Liver (tissue), 9 donors: Measurements from ENCODE around the gene PRRT1B. TPM values are rescaled to one million over a fixed set of nuclear protein-coding genes. Genes with fewer than 3 reads are reported as not detected.

Experiments used
- DNase-seq: peaks from one replicate; pipeline ENCODE4 v3.0.0-alpha.2; 2017; ENCODE audit warnings: low spot score
- H3K27ac ChIP-seq, 2 donors: one replicate each; pipeline ENCODE4 v1.7.0; 2013; ENCODE audit warnings: inconsistent platforms in 2 of 2, low read length in 2 of 2, control low read depth in 1 of 2, low read depth in 1 of 2, mild to moderate bottlenecking in 1 of 2
- H3K27me3 ChIP-seq, 4 donors: one replicate each; pipeline versions ENCODE4 v1.6.1 to v1.7.0; 2013; ENCODE audit warnings: low read length in 3 of 4, inconsistent platforms in 1 of 4, mild to moderate bottlenecking in 1 of 4, moderate library complexity in 1 of 4; ENCODE audit not compliant: control insufficient read depth in 4 of 4, insufficient read depth in 4 of 4
- H3K36me3 ChIP-seq, 4 donors: one replicate each; pipeline versions ENCODE4 v1.6.1 to v1.7.0; 2013; ENCODE audit warnings: low read length in 3 of 4, mild to moderate bottlenecking in 3 of 4, low read depth in 1 of 4, moderate library complexity in 1 of 4; ENCODE audit not compliant: control insufficient read depth in 4 of 4, insufficient read depth in 3 of 4
- H3K4me1 ChIP-seq, 4 donors: one replicate each; pipeline versions ENCODE4 v1.6.1 to v1.7.0; 2013; ENCODE audit warnings: low read length in 3 of 4, mild to moderate bottlenecking in 3 of 4, moderate library complexity in 1 of 4; ENCODE audit not compliant: control insufficient read depth in 4 of 4, insufficient read depth in 4 of 4
- H3K4me3 ChIP-seq, 3 donors: one replicate each; pipeline versions ENCODE4 v1.6.1 to v1.7.0; 2013; ENCODE audit warnings: low read length in 3 of 3, control low read depth in 1 of 3, low read depth in 1 of 3, mild to moderate bottlenecking in 1 of 3
- H3K9ac ChIP-seq, 2 donors: one replicate each; pipeline ENCODE4 v1.7.0; 2013; ENCODE audit warnings: low read length in 2 of 2, mild to moderate bottlenecking in 2 of 2, moderate library complexity in 2 of 2, control low read depth in 1 of 2, low read depth in 1 of 2
- H3K9me3 ChIP-seq, 4 donors: one replicate each; pipeline versions ENCODE4 v1.6.1 to v1.7.0; 2013; ENCODE audit warnings: low read length in 3 of 4; ENCODE audit not compliant: control insufficient read depth in 4 of 4
- EGR1 ChIP-seq, 2 donors: IDR thresholded peaks; 2 replicates each; pipeline ENCODE4 v1.6.1; 2016 to 2018; ENCODE audit warnings: antibody characterized with exemption in 2 of 2, low read depth in 2 of 2
- FOXA1 ChIP-seq: IDR thresholded peaks from 2 replicates; pipeline ENCODE4 v1.6.1; 2016; ENCODE audit warnings: antibody characterized with exemption
- FOXA2 ChIP-seq: IDR thresholded peaks from 2 replicates; pipeline ENCODE4 v1.6.1; 2016; ENCODE audit warnings: antibody characterized with exemption
- GABPA ChIP-seq, 2 donors: IDR thresholded peaks in 1 of 2; conservative IDR thresholded peaks in 1 of 2; 2 replicates each; pipeline ENCODE4 v1.6.1; 2016; ENCODE audit warnings: antibody characterized with exemption in 2 of 2, mild to moderate bottlenecking in 1 of 2, moderate library complexity in 1 of 2
- HNF4A ChIP-seq, 2 donors: conservative IDR thresholded peaks; 2 replicates each; pipeline ENCODE4 v1.6.1; 2016; ENCODE audit warnings: antibody characterized with exemption in 2 of 2, mild to moderate bottlenecking in 2 of 2
- HNF4G ChIP-seq: IDR thresholded peaks from 2 replicates; pipeline ENCODE4 v1.6.1; 2016; ENCODE audit warnings: antibody characterized with exemption
- JUND ChIP-seq, 2 donors: IDR thresholded peaks; 2 replicates each; pipeline ENCODE4 v1.6.1; 2016; ENCODE audit warnings: antibody characterized with exemption in 2 of 2
- NR2F2 ChIP-seq: IDR thresholded peaks from 2 replicates; pipeline ENCODE4 v1.6.1; 2016; ENCODE audit warnings: antibody characterized with exemption
- RAD21 ChIP-seq, 2 donors: IDR thresholded peaks; 2 replicates each; pipeline ENCODE4 v1.6.1; 2016; ENCODE audit warnings: antibody characterized with exemption in 2 of 2, mild to moderate bottlenecking in 2 of 2
- RXRA ChIP-seq, 2 donors: IDR thresholded peaks; 2 replicates each; pipeline ENCODE4 v1.6.1; 2017 to 2018; ENCODE audit warnings: antibody characterized with exemption in 2 of 2, mild to moderate bottlenecking in 1 of 2
- SP1 ChIP-seq: IDR thresholded peaks from 2 replicates; pipeline ENCODE4 v1.6.1; 2018; ENCODE audit warnings: antibody characterized with exemption, mild to moderate bottlenecking
- TAF1 ChIP-seq: conservative IDR thresholded peaks from 2 replicates; pipeline ENCODE4 v1.6.1; 2016; ENCODE audit warnings: antibody characterized with exemption, mild to moderate bottlenecking
- YY1 ChIP-seq: IDR thresholded peaks from 2 replicates; pipeline ENCODE4 v1.6.1; 2016; ENCODE audit warnings: antibody characterized with exemption, mild to moderate bottlenecking
- WGBS: extraction: QIAGEN DNeasy Blood & Tissue Kit; methylation state at CpG from one replicate; pipeline ENCODE4 v1.1.7; 2013; 5-methylcytosine and 5-hydroxymethylcytosine counted together
- polyA plus RNA-seq, 2 donors: library from polyadenylated mRNA; stranded (reverse) in 1 of 2; unstranded in 1 of 2; fragments of 200-250 nt in 1 of 2; fragments of >200 nt in 1 of 2; fragmentation: Nextera tagmentation in 1 of 2; extraction: Ambion mirVana in 1 of 2; gene quantifications; one replicate each; pipeline versions ENCODE4 v1.2.1 to v1.2.3, GENCODE V29; 2013 to 2015
- total RNA-seq, 2 donors: library from RNA; depleted of rRNA; stranded (reverse); fragments of >200 nt; gene quantifications; one replicate each; pipeline ENCODE4 v1.2.3, GENCODE V29; 2014
- TF ChIP-seq, protein P1 (sequence below): IDR thresholded peaks from 2 replicates; pipeline ENCODE4 v1.6.1; 2016; ENCODE audit warnings: antibody characterized with exemption
- TF ChIP-seq, protein P2 (sequence below): IDR thresholded peaks from 2 replicates; pipeline ENCODE4 v1.6.1; 2016; ENCODE audit warnings: antibody characterized with exemption
- TF ChIP-seq, protein P3 (sequence below): fragments of 150-350 bp; IDR thresholded peaks from 2 replicates; pipeline ENCODE4 v1.5.1; 2017; ENCODE audit warnings: improper control_type of control experiment, low read depth, low read length; ENCODE audit not compliant: missing input control
- TF ChIP-seq, protein P4 (sequence below): IDR thresholded peaks from 2 replicates; pipeline ENCODE4 v1.6.1; 2016; ENCODE audit warnings: antibody characterized with exemption
- TF ChIP-seq, protein P5 (sequence below): IDR thresholded peaks from 2 replicates; pipeline ENCODE4 v1.6.1; 2016; ENCODE audit warnings: antibody characterized with exemption, mild to moderate bottlenecking
- donor health status: healthy.
- donor health status: healthy.
- donor health status: healthy.
- donor health status: healthy.
- donor health status: healthy.

Gene PRRT1B
- total and polyA plus RNA-seq, 4 donors = 0.15 to 1.9 (median 1.4) TPM

DNA sequence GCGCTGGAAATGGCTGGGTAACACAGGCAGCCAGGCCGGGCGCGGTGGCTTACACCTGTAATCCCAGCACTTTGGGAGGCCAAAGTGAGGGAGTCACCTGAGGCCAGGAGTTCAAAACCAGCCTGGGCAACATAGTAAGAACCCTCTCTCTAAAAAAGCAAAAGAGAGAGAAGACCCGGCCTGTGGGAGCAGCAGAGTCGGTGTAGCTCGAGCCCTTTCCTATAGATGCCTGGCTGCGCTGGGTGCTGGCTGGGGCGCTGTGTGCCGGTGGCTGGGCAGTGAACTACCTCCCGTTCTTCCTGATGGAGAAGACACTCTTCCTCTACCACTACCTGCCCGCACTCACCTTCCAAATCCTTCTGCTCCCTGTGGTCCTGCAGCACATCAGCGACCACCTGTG, 23.5 kb upstream of the PRRT1B start (continued):
- TF ChIP-seq, protein P1, sequence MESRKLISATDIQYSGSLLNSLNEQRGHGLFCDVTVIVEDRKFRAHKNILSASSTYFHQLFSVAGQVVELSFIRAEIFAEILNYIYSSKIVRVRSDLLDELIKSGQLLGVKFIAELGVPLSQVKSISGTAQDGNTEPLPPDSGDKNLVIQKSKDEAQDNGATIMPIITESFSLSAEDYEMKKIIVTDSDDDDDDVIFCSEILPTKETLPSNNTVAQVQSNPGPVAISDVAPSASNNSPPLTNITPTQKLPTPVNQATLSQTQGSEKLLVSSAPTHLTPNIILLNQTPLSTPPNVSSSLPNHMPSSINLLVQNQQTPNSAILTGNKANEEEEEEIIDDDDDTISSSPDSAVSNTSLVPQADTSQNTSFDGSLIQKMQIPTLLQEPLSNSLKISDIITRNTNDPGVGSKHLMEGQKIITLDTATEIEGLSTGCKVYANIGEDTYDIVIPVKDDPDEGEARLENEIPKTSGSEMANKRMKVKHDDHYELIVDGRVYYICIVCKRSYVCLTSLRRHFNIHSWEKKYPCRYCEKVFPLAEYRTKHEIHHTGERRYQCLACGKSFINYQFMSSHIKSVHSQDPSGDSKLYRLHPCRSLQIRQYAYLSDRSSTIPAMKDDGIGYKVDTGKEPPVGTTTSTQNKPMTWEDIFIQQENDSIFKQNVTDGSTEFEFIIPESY = no peak
- TF ChIP-seq SP1 = no peak
- no peak for TF ChIP-seq YY1
- TF ChIP-seq, protein P2, sequence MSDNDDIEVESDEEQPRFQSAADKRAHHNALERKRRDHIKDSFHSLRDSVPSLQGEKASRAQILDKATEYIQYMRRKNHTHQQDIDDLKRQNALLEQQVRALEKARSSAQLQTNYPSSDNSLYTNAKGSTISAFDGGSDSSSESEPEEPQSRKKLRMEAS = no peak
- TF ChIP-seq EGR1 (IDR thresholded peaks at IDR 0.05; ENCODE audit: low read depth in 2 of 2) = no peak
- no peak for TF ChIP-seq FOXA2

DNA sequence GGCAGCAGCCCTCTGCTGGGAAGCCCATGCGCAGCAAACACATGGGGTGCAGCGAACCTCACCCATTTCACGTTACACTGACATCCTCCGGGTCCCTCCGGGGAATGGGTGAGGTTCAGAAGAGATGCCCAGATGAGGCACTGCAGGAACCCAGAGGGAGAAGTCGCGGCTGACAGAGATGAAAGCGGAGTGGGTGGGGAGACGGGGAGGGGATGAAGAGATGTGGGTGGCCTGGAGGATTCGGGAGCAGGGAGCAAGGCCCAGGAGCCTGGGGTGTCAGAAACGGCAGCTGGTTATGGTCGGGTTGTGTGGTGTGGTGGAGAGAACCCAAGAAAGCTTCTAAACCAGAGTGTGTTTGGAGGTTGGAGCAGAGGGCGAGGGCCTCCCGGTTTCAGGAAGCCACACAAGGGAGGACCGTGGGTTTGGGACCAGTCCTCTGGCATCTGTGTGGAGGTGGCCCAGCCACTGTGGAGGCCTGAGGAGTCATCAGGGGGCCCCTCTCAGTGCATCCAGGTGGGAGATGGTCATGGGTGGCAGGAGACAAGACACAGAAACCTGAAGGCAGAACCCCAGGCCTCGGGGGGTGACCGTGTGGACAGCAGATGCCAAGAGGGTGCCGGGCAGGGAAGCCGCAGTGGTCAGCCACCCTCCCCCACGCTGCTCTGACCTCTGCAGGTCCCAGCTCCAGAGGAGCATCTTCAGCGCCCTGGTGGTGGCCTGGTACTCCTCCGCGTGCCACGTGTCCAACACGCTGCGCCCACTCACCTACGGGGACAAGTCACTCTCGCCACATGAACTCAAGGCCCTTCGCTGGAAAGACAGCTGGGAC, 22.9 kb upstream of the PRRT1B start:
- Histone ChIP-seq H3K4me3 (no peak overlapping the region), H3K27ac (no peak overlapping the region), H3K4me1 (no peaks in the 10 kb centered on the region), H3K9ac (no peak overlapping the region), H3K27me3 (no peaks in the 10 kb centered on the region), H3K36me3 (peaks cover 10 to 86% (median 42%) of the 10 kb centered on the region in 4 donors), H3K9me3 (no peaks in the 10 kb centered on the region)
- WGBS = 96% methylated on average over 29 of the region's 29 CpGs
- TF ChIP-seq, protein P1 = no peak
- TF ChIP-seq, protein P2 = no peak
- TF ChIP-seq, protein P3, sequence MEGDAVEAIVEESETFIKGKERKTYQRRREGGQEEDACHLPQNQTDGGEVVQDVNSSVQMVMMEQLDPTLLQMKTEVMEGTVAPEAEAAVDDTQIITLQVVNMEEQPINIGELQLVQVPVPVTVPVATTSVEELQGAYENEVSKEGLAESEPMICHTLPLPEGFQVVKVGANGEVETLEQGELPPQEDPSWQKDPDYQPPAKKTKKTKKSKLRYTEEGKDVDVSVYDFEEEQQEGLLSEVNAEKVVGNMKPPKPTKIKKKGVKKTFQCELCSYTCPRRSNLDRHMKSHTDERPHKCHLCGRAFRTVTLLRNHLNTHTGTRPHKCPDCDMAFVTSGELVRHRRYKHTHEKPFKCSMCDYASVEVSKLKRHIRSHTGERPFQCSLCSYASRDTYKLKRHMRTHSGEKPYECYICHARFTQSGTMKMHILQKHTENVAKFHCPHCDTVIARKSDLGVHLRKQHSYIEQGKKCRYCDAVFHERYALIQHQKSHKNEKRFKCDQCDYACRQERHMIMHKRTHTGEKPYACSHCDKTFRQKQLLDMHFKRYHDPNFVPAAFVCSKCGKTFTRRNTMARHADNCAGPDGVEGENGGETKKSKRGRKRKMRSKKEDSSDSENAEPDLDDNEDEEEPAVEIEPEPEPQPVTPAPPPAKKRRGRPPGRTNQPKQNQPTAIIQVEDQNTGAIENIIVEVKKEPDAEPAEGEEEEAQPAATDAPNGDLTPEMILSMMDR = no peak
- TF ChIP-seq TAF1 = no peak
- TF ChIP-seq FOXA1 = no peak
- TF ChIP-seq YY1 = no peak
- TF ChIP-seq GABPA (IDR thresholded peaks at IDR 0.05 in 1 of 2, conservative IDR thresholded peaks at IDR 0.05 in 1 of 2) = no peak
- no peak for TF ChIP-seq FOXA2
- no peak for TF ChIP-seq RAD21 (IDR thresholded peaks at IDR 0.05)
- TF ChIP-seq, protein P4, sequence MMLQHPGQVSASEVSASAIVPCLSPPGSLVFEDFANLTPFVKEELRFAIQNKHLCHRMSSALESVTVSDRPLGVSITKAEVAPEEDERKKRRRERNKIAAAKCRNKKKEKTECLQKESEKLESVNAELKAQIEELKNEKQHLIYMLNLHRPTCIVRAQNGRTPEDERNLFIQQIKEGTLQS = no peak
- TF ChIP-seq SP1 = no peak
- TF ChIP-seq HNF4A (conservative IDR thresholded peaks at IDR 0.05) = no peak
- TF ChIP-seq JUND (IDR thresholded peaks at IDR 0.05) = no peak
- TF ChIP-seq NR2F2 = no peak
- no peak for TF ChIP-seq HNF4G
- TF ChIP-seq, protein P5, sequence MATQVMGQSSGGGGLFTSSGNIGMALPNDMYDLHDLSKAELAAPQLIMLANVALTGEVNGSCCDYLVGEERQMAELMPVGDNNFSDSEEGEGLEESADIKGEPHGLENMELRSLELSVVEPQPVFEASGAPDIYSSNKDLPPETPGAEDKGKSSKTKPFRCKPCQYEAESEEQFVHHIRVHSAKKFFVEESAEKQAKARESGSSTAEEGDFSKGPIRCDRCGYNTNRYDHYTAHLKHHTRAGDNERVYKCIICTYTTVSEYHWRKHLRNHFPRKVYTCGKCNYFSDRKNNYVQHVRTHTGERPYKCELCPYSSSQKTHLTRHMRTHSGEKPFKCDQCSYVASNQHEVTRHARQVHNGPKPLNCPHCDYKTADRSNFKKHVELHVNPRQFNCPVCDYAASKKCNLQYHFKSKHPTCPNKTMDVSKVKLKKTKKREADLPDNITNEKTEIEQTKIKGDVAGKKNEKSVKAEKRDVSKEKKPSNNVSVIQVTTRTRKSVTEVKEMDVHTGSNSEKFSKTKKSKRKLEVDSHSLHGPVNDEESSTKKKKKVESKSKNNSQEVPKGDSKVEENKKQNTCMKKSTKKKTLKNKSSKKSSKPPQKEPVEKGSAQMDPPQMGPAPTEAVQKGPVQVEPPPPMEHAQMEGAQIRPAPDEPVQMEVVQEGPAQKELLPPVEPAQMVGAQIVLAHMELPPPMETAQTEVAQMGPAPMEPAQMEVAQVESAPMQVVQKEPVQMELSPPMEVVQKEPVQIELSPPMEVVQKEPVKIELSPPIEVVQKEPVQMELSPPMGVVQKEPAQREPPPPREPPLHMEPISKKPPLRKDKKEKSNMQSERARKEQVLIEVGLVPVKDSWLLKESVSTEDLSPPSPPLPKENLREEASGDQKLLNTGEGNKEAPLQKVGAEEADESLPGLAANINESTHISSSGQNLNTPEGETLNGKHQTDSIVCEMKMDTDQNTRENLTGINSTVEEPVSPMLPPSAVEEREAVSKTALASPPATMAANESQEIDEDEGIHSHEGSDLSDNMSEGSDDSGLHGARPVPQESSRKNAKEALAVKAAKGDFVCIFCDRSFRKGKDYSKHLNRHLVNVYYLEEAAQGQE = no peak
- TF ChIP-seq RXRA (IDR thresholded peaks at IDR 0.05) = no peak
- TF ChIP-seq EGR1 (IDR thresholded peaks at IDR 0.05; ENCODE audit: low read depth in 2 of 2) = no peak
- no peak for DNase-seq
